Glutamatergic neuron (in vitro differentiated cells): ENCODE measurements around the gene CAPN8. TPM values are rescaled to one million over a fixed set of nuclear protein-coding genes. Genes with fewer than 3 reads are reported as not detected.

ENCODE experiments used
- DNase-seq: peaks from one replicate; pipeline ENCODE4 v3.0.0; 2022
- H3K27ac Mint-ChIP-seq: one replicate; pipeline ENCODE4 v1.8.0; 2020; ENCODE audit warnings: mild to moderate bottlenecking, mixed read lengths, inconsistent platforms; ENCODE audit not compliant: unreplicated experiment
- H3K27me3 Mint-ChIP-seq: one replicate; pipeline ENCODE4 v1.8.0; 2020; ENCODE audit warnings: mild to moderate bottlenecking, moderate library complexity, mixed read lengths, inconsistent platforms; ENCODE audit not compliant: unreplicated experiment
- H3K36me3 Mint-ChIP-seq: one replicate; pipeline ENCODE4 v1.8.0; 2020; ENCODE audit warnings: mild to moderate bottlenecking, mixed read lengths, inconsistent platforms; ENCODE audit not compliant: unreplicated experiment
- H3K4me1 Mint-ChIP-seq: one replicate; pipeline ENCODE4 v1.8.0; 2020; ENCODE audit warnings: mild to moderate bottlenecking, low read depth, mixed read lengths, inconsistent platforms; ENCODE audit not compliant: unreplicated experiment
- H3K4me3 Mint-ChIP-seq: one replicate; pipeline ENCODE4 v1.8.0; 2020; ENCODE audit warnings: mild to moderate bottlenecking, mixed read lengths, inconsistent platforms; ENCODE audit not compliant: unreplicated experiment
- H3K9me3 Mint-ChIP-seq: one replicate; pipeline ENCODE4 v1.8.0; 2020; ENCODE audit warnings: mild to moderate bottlenecking, moderate library complexity, mixed read lengths, inconsistent platforms; ENCODE audit not compliant: unreplicated experiment
- total RNA-seq: library from RNA; stranded (reverse); fragmentation: NEBNext Ultra II Directional; extraction: Animal tissue kit (Norgen Biotek cat#: 25700); gene quantifications from one replicate; pipeline ENCODE4 v1.2.1, GENCODE V29; 2021; ENCODE audit not compliant: unreplicated experiment
- TF ChIP-seq, protein P1 (sequence below): fragments of 200-600 bp; sonication (generic); IDR thresholded peaks from one replicate; pipeline ENCODE4 v1.5.0; 2021; ENCODE audit not compliant: partially characterized antibody, unreplicated experiment

CAPN8 gene
- total RNA-seq, 1 donor from 2014 or later = not detected

DNA sequence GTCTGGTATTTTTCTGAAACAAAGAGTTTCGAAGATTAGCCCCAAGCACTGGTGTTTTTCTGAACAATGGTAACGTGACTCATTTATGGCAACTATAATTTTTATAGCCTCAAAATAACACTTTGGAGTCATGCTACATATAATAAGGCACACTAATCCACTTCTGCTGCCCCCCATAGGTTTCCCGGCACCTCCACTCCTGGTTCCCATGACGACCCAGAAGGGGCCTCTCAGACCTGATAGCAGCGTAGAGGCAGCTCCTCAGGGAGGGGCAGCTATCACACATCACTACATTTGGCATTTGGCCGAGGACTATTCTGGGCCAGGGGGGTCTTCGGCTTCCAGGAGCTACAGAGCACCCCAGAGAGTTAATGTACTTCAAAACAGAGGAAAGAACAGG, 23.3 kb downstream of the CAPN8 start:
- TF ChIP-seq, protein P1, sequence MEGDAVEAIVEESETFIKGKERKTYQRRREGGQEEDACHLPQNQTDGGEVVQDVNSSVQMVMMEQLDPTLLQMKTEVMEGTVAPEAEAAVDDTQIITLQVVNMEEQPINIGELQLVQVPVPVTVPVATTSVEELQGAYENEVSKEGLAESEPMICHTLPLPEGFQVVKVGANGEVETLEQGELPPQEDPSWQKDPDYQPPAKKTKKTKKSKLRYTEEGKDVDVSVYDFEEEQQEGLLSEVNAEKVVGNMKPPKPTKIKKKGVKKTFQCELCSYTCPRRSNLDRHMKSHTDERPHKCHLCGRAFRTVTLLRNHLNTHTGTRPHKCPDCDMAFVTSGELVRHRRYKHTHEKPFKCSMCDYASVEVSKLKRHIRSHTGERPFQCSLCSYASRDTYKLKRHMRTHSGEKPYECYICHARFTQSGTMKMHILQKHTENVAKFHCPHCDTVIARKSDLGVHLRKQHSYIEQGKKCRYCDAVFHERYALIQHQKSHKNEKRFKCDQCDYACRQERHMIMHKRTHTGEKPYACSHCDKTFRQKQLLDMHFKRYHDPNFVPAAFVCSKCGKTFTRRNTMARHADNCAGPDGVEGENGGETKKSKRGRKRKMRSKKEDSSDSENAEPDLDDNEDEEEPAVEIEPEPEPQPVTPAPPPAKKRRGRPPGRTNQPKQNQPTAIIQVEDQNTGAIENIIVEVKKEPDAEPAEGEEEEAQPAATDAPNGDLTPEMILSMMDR = no peak
- H3K27ac Mint-ChIP-seq = no peak overlapping the region

DNA sequence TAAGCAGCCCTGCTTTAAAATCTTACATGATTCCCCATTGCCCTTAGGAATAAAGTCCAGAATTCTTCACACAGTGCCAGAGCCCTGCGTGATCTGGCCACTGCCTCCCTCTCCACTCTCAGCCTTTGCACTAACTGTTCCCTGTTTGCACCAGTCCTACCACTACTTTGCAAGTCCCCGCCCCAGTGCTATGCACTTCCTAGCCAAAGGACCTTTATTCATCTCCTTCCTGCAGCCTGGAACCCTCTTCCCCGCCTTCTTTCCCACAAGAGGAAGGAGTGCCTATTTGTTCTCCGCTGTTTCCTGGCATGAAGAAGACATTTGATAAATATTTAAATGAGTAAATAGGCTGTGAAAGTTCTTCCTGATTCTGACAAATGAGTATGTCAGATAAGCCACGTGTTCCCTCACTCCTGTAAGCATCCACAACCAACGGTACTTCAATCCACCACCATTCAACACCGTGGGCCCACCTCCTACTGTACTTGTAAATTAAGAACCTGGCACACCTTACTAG, 23.9 kb downstream of the CAPN8 start:
- peaks cover 3% of the 10 kb centered on the region for H3K27me3 Mint-ChIP-seq
- TF ChIP-seq, protein P1 = no peak
- H3K27ac Mint-ChIP-seq = no peak overlapping the region
- H3K9me3 Mint-ChIP-seq = peaks cover 7% of the 10 kb centered on the region
- no peak overlapping the region for H3K4me3 Mint-ChIP-seq
- DNase-seq = no peak
- no peaks in the 10 kb centered on the region for H3K4me1 Mint-ChIP-seq
- H3K36me3 Mint-ChIP-seq = peaks cover 10% of the 10 kb centered on the region

More for the DNA sequence above, 23.3 kb downstream of the CAPN8 start:
- no peak for DNase-seq
- H3K4me3 Mint-ChIP-seq = no peak overlapping the region
- H3K4me1 Mint-ChIP-seq = no peaks in the 10 kb centered on the region
- H3K27me3 Mint-ChIP-seq = peaks cover 1% of the 10 kb centered on the region
- H3K36me3 Mint-ChIP-seq = peaks cover 5% of the 10 kb centered on the region
- peaks cover 4% of the 10 kb centered on the region for H3K9me3 Mint-ChIP-seq

DNA sequence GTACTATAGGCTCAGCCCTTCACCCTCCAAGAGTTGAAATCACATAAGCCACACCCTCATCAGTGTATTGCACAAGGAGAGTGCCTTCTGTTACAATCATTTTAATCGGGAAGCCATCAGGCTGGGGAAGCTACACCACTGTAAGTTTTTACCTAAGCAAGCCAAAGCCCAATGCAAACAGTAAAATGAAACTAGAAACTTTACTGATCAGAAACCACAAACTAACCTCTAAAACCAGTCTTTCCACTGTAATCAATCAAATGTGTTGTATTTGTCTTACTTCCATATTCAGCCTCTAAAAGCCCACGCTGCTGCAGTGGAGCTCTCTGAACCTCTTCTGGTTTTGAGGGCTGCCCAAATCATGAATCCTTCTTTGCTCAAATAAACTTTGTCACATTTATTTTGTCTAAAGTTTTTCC, 26.2 kb downstream of the CAPN8 start:
- H3K4me1 Mint-ChIP-seq = no peaks in the 10 kb centered on the region
- peaks cover 7% of the 10 kb centered on the region for H3K9me3 Mint-ChIP-seq
- peaks cover 3% of the 10 kb centered on the region for H3K27me3 Mint-ChIP-seq
- no peak overlapping the region for H3K27ac Mint-ChIP-seq
- H3K36me3 Mint-ChIP-seq = peaks cover 10% of the 10 kb centered on the region
- TF ChIP-seq, protein P1 = no peak
- DNase-seq = no peak
- H3K4me3 Mint-ChIP-seq = no peak overlapping the region

DNA sequence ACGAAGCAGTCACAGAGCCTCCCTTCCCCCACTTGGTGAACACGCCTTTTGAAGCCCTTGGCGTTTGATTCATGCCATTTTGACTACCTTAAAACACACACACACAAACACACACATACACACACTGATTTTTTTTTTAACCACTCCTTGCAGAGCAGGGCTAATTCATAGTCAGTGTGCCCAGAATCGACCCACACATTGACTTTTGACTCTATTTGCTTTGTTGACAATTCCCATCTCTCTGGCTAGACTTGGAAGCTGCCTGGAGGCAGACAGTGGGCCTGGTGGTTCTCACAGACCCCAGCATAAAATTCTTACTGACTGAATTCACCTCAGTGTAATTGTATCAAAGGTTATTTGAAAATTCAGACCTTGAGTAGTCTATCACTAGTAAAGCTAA, 30.3 kb downstream of the CAPN8 start:
- Mint-ChIP-seq H3K4me3 (no peak overlapping the region), H3K36me3 (peaks cover 10% of the 10 kb centered on the region), H3K9me3 (peaks cover 4% of the 10 kb centered on the region), H3K27me3 (peaks cover 2% of the 10 kb centered on the region), H3K4me1 (no peaks in the 10 kb centered on the region), H3K27ac (no peak overlapping the region)
- TF ChIP-seq, protein P1 = no peak
- no peak for DNase-seq

DNA sequence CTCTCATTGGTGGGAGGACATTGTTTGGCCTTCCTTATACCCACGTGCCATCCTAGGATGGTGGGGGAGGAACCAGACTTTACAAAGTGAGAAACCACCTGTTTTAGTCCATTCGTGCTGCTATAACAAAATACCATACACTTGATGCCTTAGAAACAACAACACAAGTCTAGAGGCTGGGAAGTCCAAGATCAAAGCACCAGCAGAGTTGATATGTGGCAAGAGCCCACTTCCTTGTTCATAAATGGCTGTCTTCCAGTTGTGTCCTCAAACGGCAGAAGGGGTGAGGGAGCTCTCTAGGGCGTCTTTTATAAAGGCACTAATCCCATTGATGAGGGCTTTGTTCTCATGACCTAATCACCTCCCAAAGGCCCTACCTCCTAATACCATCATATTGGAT, 31.1 kb downstream of the CAPN8 start:
- H3K27ac Mint-ChIP-seq = no peak overlapping the region
- no peak overlapping the region for H3K4me3 Mint-ChIP-seq
- TF ChIP-seq, protein P1 = no peak
- peaks cover 2% of the 10 kb centered on the region for H3K27me3 Mint-ChIP-seq
- H3K4me1 Mint-ChIP-seq = no peaks in the 10 kb centered on the region
- peaks cover 10% of the 10 kb centered on the region for H3K36me3 Mint-ChIP-seq
- H3K9me3 Mint-ChIP-seq = peaks cover 3% of the 10 kb centered on the region
- no peak for DNase-seq
